CD4-positive, alpha-beta T cell treated with Interleukin-4 for 1 hour (primary cell): ENCODE measurements around the gene ACOX3.
A peak's percentile ranks its signal among the peaks of the same experiment; 100 is the strongest.
"Not testable (repeated sequence)": the region's sequence is repeated elsewhere in the genome, so short reads cannot be mapped to it uniquely, and the experiment has no call there.

ENCODE experiments used
- DNase-seq, 2 donors: peaks; one replicate each; pipeline ENCODE4 v3.0.0-alpha.2; 2020 to 2022

Gene ACOX3

GRCh38 chr4:8428288-8429097, 12.0 kb downstream of the ACOX3 start:
- DNase-seq: peak; percentile 90 to 94

GRCh38 chr4:8427761-8428287, 12.7 kb downstream of the ACOX3 start:
- peak in 1 of 2 donors; percentile 31 for DNase-seq

- no peak for DNase-seq
Observed at GRCh38 chr4:8427262-8427661, 13.3 kb downstream of the ACOX3 start.

- DNase-seq: no peak
Observed at GRCh38 chr4:8422786-8423185, 17.7 kb downstream of the ACOX3 start.

GRCh38 chr4:8422327-8422726, 18.2 kb downstream of the ACOX3 start:
- DNase-seq: no peak

- not testable (repeated sequence) for DNase-seq
Observed at GRCh38 chr4:8420151-8420550, 20.4 kb downstream of the ACOX3 start.

- DNase-seq: peak; percentile 18 to 63
Observed at GRCh38 chr4:8419222-8420041, 21.1 kb downstream of the ACOX3 start.

- no peak for DNase-seq
Observed at GRCh38 chr4:8417071-8417614, 23.4 kb downstream of the ACOX3 start.

GRCh38 chr4:8414377-8414776, 26.1 kb downstream of the ACOX3 start:
- DNase-seq: peak in 1 of 2 donors; percentile 39

- no peak for DNase-seq
Observed at GRCh38 chr4:8412288-8412687, 28.2 kb downstream of the ACOX3 start.

GRCh38 chr4:8411351-8412180, 29.0 kb downstream of the ACOX3 start:
- no peak for DNase-seq

- DNase-seq: no peak
Observed at GRCh38 chr4:8410641-8411271, 29.8 kb downstream of the ACOX3 start.

GRCh38 chr4:8410066-8410625, 30.4 kb downstream of the ACOX3 start:
- no peak for DNase-seq

- peak; percentile 86 to 90 for DNase-seq
Observed at GRCh38 chr4:8409264-8410065, 31.1 kb downstream of the ACOX3 start.

GRCh38 chr4:8407756-8408155, 32.8 kb downstream of the ACOX3 start:
- no peak for DNase-seq

GRCh38 chr4:8407316-8407715, 33.2 kb downstream of the ACOX3 start:
- no peak for DNase-seq

- DNase-seq: not testable (repeated sequence)
Observed at GRCh38 chr4:8406887-8407286, 33.6 kb downstream of the ACOX3 start.

GRCh38 chr4:8405516-8405875, 35.0 kb downstream of the ACOX3 start:
- DNase-seq: no peak

GRCh38 chr4:8404791-8405515, 35.6 kb downstream of the ACOX3 start:
- no peak for DNase-seq

GRCh38 chr4:8403976-8404375, 36.5 kb downstream of the ACOX3 start:
- no peak for DNase-seq
